SIG-M5 (cell line): ENCODE data around the gene JPH4.
"Not testable (repeated sequence)": the region's sequence is repeated elsewhere in the genome, so short reads cannot be mapped to it uniquely, and the experiment has no call there.

Experiments
- DNase-seq: peaks from one replicate; lab custom pipeline; 2025; lab: John Stamatoyannopoulos, UW

Gene JPH4

GRCh38 chr14:23578560-23579310, at the start of gene JPH4:
JPH4 (minus strand) TSS chr14:23578790; CDS start chr14:23577453, 1,337 bp downstream.
- no peak for DNase-seq

DNA sequence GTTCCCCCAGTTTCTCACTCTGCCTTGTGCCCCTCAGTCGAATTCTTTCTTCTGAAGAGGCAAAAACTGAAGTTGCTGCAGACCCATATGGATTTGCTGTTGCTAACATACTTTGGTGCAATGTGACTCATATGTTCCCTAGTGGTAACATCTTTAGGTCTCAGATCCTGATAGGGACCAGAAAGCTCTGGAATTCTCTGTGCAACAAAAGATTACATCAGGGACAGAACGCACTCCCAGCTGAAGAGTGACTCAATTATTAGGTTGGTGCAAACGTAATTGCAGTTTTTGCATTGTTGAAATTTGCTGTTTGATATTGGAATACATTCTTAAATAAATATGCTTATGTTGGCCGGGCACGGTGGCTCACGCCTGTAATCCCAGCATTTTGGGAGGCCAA, 49.4 kb upstream of the JPH4 start:
- DNase-seq: no peak

DNA sequence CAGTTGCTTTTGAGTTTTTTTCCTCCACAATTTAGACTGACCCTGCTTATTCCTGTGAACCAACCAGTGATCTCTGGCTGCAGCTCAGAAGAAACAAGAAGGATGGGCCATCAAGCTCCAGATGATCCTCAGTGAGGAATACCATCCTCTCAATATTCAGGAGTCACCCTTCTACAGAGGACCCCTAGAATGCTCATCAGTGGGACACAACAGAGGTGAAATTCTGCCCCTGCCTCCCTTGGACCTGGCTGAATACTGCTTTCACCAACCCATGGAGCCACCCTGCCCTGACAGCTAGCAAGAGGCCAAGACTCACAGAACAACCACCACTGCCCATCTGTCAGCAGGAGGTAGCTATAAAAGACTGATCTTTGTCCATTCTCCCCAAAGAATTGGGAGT, 48.4 kb upstream of the JPH4 start:
- no peak for DNase-seq

- no peak for DNase-seq
Measured at GRCh38 chr14:23624830-23625404, 46.3 kb upstream of the JPH4 start.

DNA sequence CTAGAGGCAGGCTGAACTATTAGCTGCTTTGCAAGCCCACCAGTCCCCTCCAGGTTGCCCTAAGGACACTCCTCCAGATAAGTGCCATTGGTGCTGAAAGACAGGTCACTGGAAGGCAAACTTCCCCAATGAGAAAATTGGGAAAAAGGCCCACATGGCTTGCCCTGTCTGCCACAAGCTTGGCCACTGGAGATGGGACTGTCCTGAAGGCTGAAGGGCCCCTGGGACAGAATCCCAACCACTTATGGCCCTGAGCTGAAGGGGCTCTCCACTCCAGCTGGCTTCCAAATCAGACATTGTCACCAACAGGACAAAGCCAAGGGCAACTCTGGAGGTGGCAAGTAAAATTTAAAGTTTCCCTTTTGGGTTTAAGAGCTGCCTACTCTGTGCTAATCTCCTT, 45.4 kb upstream of the JPH4 start:
- DNase-seq: no peak

DNA sequence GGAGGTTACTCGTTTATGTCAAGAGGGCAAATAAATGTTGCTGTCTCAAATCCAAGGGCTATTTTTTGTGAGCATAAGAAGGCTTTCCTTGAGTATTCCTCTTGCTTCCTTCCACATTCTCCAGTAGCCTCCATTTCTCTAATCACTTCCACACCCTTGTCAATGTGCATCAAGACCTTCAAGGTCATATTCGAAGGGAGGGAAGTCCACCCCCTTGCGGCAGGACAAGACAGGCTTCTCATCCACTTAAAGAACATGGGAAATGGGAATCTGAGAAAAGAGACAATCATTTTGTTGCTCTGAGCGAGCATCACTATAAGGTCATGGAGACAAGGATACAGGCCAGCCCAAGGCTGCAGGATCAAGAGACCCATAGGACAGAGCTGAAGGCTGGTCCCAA, 44.4 kb upstream of the JPH4 start:
- no peak for DNase-seq

DNA sequence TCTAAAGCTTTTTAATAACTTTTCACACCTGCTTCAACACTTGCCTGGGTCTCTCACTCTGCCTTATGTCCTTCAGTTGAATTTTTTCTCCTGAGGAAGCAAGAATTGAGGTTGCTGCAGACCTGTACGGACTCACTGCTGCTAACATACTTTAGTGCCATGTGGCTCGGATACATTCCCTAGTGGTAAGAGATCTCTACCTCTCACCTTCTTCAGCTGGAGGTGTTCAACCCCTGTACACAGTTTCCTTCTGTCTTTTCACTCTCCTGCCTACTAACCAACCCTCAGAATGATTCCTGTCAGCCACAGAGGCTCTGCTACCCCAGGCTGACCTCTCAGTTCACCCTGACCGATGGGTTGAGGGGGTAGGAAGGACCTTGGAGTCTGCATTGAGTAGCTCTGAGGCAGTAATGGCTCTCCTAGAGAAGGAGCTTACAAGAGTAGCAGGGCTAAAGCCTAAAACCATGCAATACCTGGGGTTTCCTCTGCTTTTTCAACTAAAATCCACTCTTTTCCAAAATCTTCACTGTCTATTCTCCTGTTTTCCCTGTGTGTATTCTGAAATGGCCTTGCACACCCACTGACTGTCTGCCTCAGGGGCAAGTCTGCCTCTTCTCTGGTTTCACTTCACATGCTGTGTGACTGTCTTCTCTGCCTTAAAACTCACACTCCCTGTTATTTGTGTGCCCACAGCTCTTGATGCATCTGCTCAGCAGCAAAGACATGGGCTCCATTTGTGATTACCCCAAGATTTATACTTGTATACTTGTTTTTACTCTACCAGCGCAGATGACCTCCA, 43.5 kb upstream of the JPH4 start:
- no peak for DNase-seq

DNA sequence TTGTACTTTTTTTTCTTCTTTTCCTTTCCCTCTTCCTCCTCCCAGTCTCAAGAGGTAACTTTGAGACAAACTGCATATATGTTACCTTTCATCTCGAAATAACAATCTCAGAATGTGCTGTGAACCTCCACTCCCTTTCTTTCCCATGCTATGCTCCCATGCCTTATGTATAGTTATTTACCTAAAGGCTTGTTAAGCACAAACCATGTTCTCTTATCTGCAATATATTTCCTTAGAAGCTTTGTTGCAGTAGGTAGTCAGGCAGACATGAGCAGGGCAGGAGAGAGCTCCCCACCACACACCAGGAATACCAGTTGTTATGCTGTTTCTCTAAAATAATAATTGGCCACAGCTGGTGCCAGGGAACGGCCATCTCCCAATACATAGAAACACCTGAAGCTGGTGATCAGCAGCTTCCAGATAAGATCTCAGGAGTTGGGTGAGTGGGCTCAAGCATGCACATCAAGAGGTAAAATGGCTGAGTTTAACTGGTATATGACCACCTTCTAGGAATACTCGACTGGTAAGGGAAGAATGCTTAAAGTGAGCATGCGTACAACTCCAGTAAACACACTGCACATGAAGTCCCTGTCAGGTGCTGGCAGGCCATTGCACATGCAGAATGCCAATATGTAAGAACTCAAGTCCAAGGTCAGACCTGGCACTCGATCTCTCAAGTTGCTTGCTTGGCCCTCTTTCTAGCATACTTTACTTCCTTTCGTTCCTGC, 42.8 kb upstream of the JPH4 start:
- no peak for DNase-seq

- DNase-seq: no peak
Measured at GRCh38 chr14:23620177-23620702, 41.6 kb upstream of the JPH4 start.

- DNase-seq: no peak
Measured at GRCh38 chr14:23618415-23618988, 39.9 kb upstream of the JPH4 start.

- DNase-seq: no peak
Measured at GRCh38 chr14:23617539-23617938, 38.9 kb upstream of the JPH4 start.

DNA sequence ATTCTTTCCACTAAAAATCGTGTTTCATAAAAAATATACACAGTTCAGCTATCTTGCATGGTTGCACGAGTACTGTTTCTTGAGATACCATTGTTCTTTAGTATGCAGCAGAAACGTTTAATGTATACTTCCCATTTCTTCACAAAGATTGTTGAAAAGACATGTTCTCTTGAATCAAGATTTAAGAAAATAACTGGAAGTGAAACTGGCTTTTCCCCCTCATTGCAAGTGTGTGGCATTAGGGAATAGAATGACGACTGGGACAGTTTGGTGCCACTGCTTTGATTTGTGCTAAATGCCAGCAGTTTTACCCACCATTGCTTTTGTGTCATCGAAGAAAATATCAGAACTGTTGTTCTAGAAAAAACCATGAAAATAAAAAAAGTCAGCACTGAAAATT, 37.3 kb upstream of the JPH4 start:
- DNase-seq: no peak

DNA sequence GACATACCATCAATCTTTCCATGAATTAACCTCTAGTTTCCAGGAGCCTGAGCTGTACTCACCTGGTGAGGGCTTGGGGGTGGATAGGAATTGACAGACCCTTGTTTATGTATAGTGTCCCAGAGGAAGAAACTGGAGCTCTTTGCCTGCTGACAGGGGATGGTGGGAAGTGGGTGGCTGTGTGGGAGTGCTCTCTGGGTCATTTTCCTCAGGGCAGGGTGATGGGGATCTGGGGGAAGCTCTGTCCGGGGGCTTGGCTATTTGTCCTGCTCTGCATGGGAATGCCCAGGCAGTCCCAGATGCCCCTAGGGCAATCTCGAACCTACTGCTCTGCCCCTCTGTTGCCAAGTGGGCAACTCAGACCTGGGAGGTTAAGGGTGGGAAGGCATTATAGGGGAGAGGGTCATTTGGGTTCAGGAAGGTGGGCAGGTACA, 35.8 kb upstream of the JPH4 start:
- no peak for DNase-seq

GRCh38 chr14:23613242-23614070, 34.9 kb upstream of the JPH4 start:
- no peak for DNase-seq

DNA sequence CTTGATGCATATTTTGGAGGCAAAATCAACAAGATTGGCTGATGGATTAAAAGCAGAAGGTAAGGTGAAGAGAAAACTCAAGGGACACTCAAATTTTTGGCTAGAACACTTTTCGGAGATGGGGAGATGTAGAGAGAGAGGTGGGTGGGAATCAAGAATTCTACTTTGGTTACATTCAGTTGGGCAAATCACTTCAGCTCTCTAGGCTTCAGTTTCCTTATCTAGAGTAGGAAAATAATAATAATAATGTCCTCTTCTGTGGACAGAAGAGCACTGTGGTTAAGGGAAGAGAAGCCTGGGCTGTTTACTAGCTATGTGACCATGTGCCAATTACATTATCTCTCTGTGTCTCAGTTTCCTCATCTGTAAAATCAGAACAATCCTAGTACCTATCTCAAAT, 34.2 kb upstream of the JPH4 start:
- no peak for DNase-seq

- no peak for DNase-seq
Measured at GRCh38 chr14:23612354-23612732, 33.8 kb upstream of the JPH4 start.

DNA sequence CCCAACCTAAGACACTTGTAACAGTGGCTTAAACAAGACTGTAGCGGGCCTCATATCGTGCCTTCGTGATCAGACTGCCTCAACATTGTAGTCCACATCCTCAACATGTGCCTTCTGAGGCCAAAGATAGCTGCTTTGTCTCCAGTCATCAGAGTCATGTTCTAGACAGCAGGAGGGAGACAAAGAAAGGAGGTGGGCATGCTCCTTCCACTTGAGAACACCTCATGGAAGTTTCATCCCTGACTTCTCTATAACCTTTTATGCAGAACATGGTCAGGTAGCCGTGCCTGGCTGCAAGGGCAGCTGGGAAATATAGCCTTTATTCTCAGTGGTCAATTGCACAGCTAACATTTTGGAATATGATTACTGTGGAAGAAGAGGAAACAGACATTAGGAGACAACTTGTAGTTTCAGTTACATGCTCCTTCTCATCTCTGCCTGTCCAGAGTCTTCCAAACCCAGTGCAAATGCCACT, 32.3 kb upstream of the JPH4 start:
- no peak for DNase-seq

DNA sequence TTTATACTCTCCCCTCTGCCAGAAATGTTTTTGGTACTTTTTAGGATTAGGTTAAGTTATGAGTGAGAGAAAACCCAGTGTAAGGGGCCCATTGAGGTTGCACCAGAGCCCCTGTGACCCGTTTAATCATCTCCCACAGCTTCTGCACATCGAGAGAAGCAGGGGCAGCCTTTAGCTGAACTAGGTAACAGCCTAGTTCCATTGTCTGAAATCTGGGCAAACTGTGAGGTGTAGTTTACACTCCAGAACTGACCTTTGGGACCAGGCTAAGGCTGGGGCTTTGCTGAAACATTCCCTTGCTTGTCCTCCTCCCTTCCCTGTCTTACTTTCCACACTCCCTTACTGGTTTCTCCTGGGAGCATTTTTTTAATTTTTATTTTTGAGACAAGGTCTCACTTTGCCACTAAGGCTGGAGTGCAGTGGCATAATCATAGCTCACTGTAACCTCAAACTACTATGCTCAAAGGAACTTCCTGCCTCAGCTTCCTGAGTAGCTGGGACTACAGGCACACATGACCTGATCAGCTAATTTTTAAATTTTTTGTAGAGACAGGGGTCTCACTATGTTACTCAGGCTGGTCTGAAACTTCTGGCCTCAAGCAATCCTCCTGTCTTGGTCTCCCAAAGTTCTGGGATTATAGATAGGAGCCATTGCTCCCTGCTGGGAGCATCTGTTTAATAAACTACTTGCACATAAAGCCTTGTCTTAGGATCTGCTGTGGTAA, 31.7 kb upstream of the JPH4 start:
- DNase-seq: no peak

- not testable (repeated sequence) for DNase-seq
Measured at GRCh38 chr14:23609411-23610089, 31.0 kb upstream of the JPH4 start.

DNA sequence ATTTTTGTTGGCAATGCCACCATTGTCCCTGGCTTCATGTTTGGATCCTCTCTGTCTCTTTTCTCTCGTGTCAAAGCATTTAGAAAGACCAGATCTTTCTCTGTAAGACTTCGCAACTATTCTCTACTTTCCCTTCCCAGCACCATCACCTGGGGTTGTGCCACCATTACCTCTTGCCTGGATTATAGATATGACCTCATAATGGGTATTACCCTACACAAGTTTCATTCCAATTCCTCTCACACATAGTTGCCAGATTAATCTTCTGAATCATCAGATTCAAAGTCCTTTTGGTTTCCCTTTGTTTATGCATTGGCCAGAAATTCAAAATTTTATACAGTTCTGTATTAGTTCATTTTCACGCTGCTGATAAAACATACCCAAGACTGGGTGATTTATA, 30.4 kb upstream of the JPH4 start:
- no peak for DNase-seq
